GM13977 (cell line): ENCODE measurements around the gene RANGAP1.

Source experiments
- DNase-seq: peaks from one replicate; pipeline ENCODE4 v3.0.0; 2012; ENCODE audit warnings: low spot score
- CTCF ChIP-seq: IDR thresholded peaks from 2 replicates; pipeline ENCODE4 v1.5.1; 2012; ENCODE audit warnings: mild to moderate bottlenecking, control low read depth; ENCODE audit not compliant: insufficient read depth; ENCODE audit errors: extremely low read depth, missing control alignments
- in situ Hi-C: fragments of 300-500 bp; cut with MboI; formaldehyde crosslinking; loops from one replicate; pipeline ENCODE4 v1.12.0; 2022; ENCODE audit warnings: low sequenced_read_pairs, low pct_unique_long_range_greater_than_20kb, mixed read lengths, inconsistent platforms; ENCODE audit not compliant: unreplicated experiment

Gene RANGAP1

DNA sequence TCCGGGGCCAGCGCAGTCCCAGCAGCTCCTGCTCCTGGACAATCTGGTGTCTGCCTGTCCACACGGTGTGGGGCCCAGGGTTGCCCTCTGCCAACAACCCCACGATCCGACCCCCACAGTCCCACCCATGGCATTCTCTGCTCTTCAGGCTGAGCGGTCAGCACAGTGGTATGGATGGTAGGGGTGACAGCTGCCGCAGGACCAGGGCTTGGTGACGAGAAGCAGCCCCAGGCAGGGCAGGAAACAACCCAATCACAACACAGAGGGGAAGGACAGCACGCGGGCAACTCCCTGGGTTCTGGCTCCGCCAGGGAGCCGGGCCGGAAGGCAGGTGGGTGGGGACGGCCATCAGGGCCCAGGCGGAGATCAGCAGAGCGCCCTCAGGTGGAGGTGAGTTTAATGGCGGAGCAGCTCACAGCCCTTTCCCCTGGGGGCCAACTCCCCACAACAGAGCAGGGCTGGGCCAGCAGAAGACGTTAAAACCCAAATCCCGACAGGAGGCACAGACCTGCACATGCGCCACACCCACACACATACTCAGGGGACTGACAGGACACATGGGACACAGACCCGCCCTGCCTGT, 40.0 kb downstream of the RANGAP1 start:
- no peak for DNase-seq
- no peak for TF ChIP-seq CTCF
- in situ Hi-C loops: no loop called here

GRCh38 chr22:41243361-41243760, 42.6 kb downstream of the RANGAP1 start:
- TF ChIP-seq CTCF: no peak
- no peak for DNase-seq
- in situ Hi-C loops: no loop called here

- no peak for DNase-seq
- TF ChIP-seq CTCF: no peak
- in situ Hi-C loops: no loop called here
These were observed 43.4 kb downstream of the RANGAP1 start for GRCh38 chr22:41242396-41243117.

DNA sequence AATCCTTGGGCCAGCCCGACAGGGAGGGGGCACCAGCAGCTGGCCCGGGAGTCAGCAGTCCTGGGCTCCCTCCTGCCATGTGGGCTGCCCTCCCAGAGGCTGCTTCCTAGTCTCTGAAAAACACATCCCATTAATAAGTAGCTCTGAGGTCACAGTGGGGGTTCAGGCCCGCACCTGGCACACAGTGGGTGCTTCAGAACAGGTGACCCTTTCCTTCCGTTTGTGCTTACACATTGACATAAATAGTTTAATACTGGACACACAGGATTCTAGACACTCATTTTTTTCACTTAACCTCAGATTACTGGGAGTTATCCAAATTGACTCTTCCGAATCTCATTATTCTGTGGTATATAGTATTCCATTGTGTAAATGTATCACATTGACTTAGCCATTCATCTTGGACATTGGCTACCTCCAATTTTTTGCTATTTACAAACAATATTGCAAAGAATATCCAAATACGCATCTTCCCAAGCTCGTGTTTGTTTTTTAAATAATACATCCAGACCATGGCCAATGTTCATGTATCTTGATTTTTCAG, 44.8 kb downstream of the RANGAP1 start:
- in situ Hi-C loops: no loop called here
- TF ChIP-seq CTCF: no peak
- DNase-seq: no peak

DNA sequence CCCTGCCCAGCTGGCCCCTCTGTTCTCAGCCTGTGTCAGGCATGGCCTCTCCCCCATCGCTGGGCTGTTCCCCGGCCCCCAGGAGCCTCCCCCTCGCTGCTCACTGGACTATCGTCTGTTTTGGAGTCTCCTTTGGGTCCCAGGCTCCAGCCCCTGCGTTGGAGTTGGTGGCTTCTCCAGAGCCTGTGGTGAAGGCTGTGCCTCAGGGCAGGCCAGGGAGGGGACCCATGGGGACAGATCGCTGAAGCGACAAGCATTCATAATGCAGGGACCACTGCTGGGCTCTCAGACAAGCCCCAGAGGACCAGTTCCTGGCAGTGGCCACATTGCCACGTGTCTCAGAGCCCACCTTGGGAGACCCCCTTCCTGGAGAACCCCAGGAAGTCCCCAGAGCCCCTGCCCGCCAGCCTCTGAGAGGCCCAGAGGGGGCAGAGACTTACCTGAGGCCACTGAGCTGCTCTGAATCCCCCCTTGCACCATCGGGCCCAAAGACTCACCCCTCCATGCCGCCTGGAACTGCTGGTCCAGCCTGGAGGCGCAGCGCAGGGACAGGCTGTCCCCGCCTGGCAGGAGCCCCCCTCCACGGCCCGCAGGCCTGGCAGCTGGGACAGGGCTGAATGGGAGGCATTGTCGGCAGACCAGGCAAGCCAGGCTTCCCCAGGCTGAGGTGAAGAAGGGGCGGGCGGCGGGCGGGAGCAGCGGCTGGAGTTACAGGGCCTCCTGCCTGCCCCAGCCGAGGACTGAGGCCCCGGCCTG, 45.4 kb downstream of the RANGAP1 start, which contains the start of gene CHADL:
TSS of gene CHADL (minus strand) at position 555 of the 756 bp plus-strand sequence. CDS start at position 505, 50 bp downstream.
- DNase-seq: no peak
- in situ Hi-C loops: no loop called here
- no peak for TF ChIP-seq CTCF

DNA sequence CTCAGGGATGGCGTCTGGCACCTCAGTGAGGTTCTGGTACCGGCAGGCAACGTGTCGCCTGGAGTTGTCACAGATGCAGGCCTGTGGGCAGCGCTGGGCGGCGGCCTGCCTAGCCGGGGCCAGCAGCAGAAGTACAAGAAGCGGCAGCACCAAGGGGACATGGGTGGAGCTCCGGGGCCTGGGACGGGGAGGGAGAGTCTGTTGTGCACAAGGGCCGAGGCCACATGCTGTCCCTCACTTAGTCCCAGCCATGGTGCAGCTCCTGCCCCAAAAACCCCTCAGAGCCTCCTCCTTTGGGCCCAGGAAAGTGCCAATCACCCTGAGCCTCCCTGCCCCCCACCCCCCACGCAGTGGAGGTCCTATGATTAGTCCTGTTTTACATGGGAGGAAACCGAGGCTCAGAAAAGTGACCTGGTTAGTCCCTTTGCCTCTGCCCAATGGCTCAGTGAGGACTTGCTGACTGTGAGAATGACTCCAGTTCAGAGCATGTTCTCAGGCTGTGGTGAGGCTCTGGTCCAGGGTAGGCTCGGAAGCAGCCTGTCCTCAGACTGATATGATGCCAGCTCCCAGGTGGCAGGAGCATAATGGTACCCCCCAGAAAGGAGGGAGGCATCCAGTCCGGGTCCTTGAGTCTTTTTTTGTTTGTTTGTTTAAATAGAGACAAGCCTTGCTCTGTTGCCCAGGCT, 46.4 kb downstream of the RANGAP1 start:
- DNase-seq: no peak
- TF ChIP-seq CTCF: no peak
- in situ Hi-C loops: no loop called here
